GM23338 (cell line): ENCODE measurements around the gene R3HDM4.

Source experiments
- CREB1 ChIP-seq: fragments of 250-450 bp; sonication (Bioruptor Pico); IDR thresholded peaks from 2 replicates; pipeline ENCODE4 v1.5.0; 2020; ENCODE audit warnings: low read depth, mild to moderate bottlenecking, moderate library complexity
- CTCF ChIP-seq, 2 experiments: fragments of 200-600 bp in 1 of 2; sonication (generic) in 1 of 2; conservative IDR thresholded peaks; 2 replicates each; pipeline versions ENCODE4 v1.5.1 to v1.6.1; 2016 to 2017; ENCODE audit warnings: antibody characterized with exemption in 2 of 2, low read depth in 2 of 2, mild to moderate bottlenecking in 2 of 2, moderate library complexity in 1 of 2
- EZH2 ChIP-seq: fragments of 200-600 bp; sonication (generic); IDR thresholded peaks from one replicate; pipeline ENCODE4 v1.8.0; 2017; ENCODE audit warnings: antibody characterized with exemption, mild to moderate bottlenecking, low read depth; ENCODE audit not compliant: unreplicated experiment
- EZH2phosphoT487 ChIP-seq: fragments of 200-600 bp; sonication (generic); IDR thresholded peaks from one replicate; pipeline ENCODE4 v1.8.1; 2018; ENCODE audit warnings: antibody characterized with exemption; ENCODE audit not compliant: unreplicated experiment
- NANOG ChIP-seq: IDR thresholded peaks from 2 replicates; pipeline ENCODE4 v1.6.1; 2016; ENCODE audit warnings: antibody characterized with exemption, borderline replicate concordance
- POLR2AphosphoS5 ChIP-seq: IDR thresholded peaks from 2 replicates; pipeline ENCODE4 v1.6.1; 2016; ENCODE audit warnings: antibody characterized with exemption, low read depth
- REST ChIP-seq: IDR thresholded peaks from one replicate; pipeline ENCODE4 v1.6.1; 2018; ENCODE audit warnings: antibody characterized with exemption; ENCODE audit not compliant: unreplicated experiment
- ZNF114 ChIP-seq: fragments of 250-450 bp; sonication (Bioruptor Pico); IDR thresholded peaks from 2 replicates; pipeline ENCODE4 v1.5.0; 2020; ENCODE audit warnings: mild to moderate bottlenecking, moderate library complexity
- ZNF331 ChIP-seq: fragments of 250-450 bp; sonication (Bioruptor Pico); IDR thresholded peaks from 2 replicates; pipeline ENCODE4 v1.5.0; 2020; ENCODE audit warnings: low read depth, mild to moderate bottlenecking, moderate library complexity
- ZNF462 ChIP-seq: fragments of 250-450 bp; sonication (Bioruptor Pico); IDR thresholded peaks from 2 replicates; pipeline ENCODE4 v1.5.0; 2020; ENCODE audit warnings: mild to moderate bottlenecking, moderate library complexity
- TF ChIP-seq, protein P1 (sequence below): IDR thresholded peaks from 2 replicates; pipeline ENCODE4 v1.6.1; 2016; ENCODE audit warnings: antibody characterized with exemption

GRCh38 chr19:956766-957440 is 43.9 kb upstream of the R3HDM4 start:
- no peak for TF ChIP-seq CTCF (conservative IDR thresholded peaks at IDR 0.05; ENCODE audit: low read depth in 2 of 2)
- no peak for TF ChIP-seq EZH2
- no peak for TF ChIP-seq REST
- no peak for TF ChIP-seq EZH2phosphoT487
- no peak for TF ChIP-seq POLR2AphosphoS5
- no peak for TF ChIP-seq NANOG
- TF ChIP-seq CREB1, result no peak
- TF ChIP-seq, protein P1, sequence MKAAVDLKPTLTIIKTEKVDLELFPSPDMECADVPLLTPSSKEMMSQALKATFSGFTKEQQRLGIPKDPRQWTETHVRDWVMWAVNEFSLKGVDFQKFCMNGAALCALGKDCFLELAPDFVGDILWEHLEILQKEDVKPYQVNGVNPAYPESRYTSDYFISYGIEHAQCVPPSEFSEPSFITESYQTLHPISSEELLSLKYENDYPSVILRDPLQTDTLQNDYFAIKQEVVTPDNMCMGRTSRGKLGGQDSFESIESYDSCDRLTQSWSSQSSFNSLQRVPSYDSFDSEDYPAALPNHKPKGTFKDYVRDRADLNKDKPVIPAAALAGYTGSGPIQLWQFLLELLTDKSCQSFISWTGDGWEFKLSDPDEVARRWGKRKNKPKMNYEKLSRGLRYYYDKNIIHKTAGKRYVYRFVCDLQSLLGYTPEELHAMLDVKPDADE, result no peak
- no peak for TF ChIP-seq ZNF462 (CRISPR knock-in tag)
- no peak for TF ChIP-seq ZNF331 (CRISPR knock-in tag)
- no peak for TF ChIP-seq ZNF114 (CRISPR knock-in tag)
